Mucosa of descending colon (tissue), 3 donors: ENCODE measurements around the gene KRT33A. TPM values are rescaled to one million over a fixed set of nuclear protein-coding genes. Genes with fewer than 3 reads are reported as not detected.
"Not testable (repeated sequence)": the region's sequence is repeated elsewhere in the genome, so short reads cannot be mapped to it uniquely, and the experiment has no call there.

ENCODE experiments used
- ATAC-seq: fragments of 200-7000 bp; cut with Tn5 transposase; one replicate; pipeline ENCODE4 v1.9.1; 2020; ENCODE audit warnings: mild to moderate bottlenecking, moderate library complexity
- DNase-seq, 3 donors: peaks; one replicate each; pipeline ENCODE4 v3.0.0-alpha.2; 2020
- H3K36me3 ChIP-seq: fragments of 200-600 bp; one replicate; pipeline ENCODE4 v1.8.0; 2021; ENCODE audit warnings: low read depth, mild to moderate bottlenecking
- H3K4me1 ChIP-seq: fragments of 200-600 bp; one replicate; pipeline ENCODE4 v1.8.0; 2021; ENCODE audit warnings: low read depth, mild to moderate bottlenecking
- H3K4me3 ChIP-seq: fragments of 200-600 bp; one replicate; pipeline ENCODE4 v1.8.0; 2021; ENCODE audit warnings: mild to moderate bottlenecking
- H3K9me3 ChIP-seq: fragments of 200-600 bp; one replicate; pipeline ENCODE4 v1.8.0; 2021; ENCODE audit warnings: mild to moderate bottlenecking
- intact Hi-C, 2 donors: fragments of 100-400 bp; cut with DNase I in 1 of 2; cut with micrococcal nuclease in 1 of 2; formaldehyde crosslinking; loops; one replicate each; pipeline versions ENCODE4 v1.11.0 to v1.11.1; 2022; cut with DNase I, micrococcal nuclease
- long read RNA-seq, 2 donors: library from polyadenylated mRNA; unstranded; transcript quantifications; one replicate each; pipeline ENCODE4 v2.0.0, GENCODE V29; 2019 to 2021
- total RNA-seq, 3 donors: library from RNA; stranded (reverse); fragmentation: NEBNext Ultra II Directional in 2 of 3; extraction: Animal tissue kit (Norgen Biotek cat#: 25700) in 2 of 3; gene quantifications; one replicate each; pipeline versions ENCODE4 v1.2.1 to v1.2.4, GENCODE V29; 2021 to 2023
- TF ChIP-seq, protein P1 (sequence below): fragments of 200-600 bp; IDR thresholded peaks from one replicate; pipeline ENCODE4 v1.8.0; 2022; ENCODE audit warnings: antibody characterized with exemption, mild to moderate bottlenecking
- donor health status: DM: no; HTN: no; CAD: no; lungs with moderate emphysema.
- donor health status: DM: no; HTN: no; CAD: no.
- donor health status: DM: no; HTN: yes; CAD: no.

The KRT33A gene
- not detected for total RNA-seq
- long read RNA-seq, donor 1: 0 reads
- long read RNA-seq, donor 2: 0 reads

DNA sequence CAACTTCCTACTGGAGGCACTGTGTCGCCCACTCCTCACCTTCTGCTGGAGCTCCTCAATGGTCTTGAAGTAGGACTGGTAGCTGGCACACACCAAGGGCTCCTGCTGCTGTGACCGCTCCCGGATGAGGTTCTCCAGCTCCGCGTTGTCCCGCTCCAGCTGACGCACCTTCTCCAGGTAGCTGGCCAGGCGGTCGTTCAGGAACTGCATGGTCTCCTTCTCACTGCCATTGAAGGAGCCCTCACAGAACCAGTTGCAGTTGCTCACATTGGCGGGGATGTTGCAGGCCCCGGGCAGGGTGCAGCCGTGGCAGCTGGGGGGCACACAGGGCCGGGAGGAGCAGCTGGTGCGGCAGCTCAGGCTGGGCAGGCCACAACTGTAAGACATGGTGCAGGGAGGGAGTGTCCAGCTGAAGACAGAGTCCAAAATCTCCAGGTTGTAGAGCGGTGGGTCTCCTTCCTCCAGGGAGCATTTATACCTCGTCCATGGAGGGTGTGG, at the start of gene KRT33A:
Gene KRT33A, minus strand, starts transcription at position 448 of the 498 bp plus-strand sequence. Its CDS starts 61 bp downstream, at position 387.
- DNase-seq, H3K4me3 ChIP-seq, ATAC-seq, intact Hi-C loops, H3K9me3 ChIP-seq, H3K4me1 ChIP-seq, H3K36me3 ChIP-seq: not testable (repeated sequence)

DNA sequence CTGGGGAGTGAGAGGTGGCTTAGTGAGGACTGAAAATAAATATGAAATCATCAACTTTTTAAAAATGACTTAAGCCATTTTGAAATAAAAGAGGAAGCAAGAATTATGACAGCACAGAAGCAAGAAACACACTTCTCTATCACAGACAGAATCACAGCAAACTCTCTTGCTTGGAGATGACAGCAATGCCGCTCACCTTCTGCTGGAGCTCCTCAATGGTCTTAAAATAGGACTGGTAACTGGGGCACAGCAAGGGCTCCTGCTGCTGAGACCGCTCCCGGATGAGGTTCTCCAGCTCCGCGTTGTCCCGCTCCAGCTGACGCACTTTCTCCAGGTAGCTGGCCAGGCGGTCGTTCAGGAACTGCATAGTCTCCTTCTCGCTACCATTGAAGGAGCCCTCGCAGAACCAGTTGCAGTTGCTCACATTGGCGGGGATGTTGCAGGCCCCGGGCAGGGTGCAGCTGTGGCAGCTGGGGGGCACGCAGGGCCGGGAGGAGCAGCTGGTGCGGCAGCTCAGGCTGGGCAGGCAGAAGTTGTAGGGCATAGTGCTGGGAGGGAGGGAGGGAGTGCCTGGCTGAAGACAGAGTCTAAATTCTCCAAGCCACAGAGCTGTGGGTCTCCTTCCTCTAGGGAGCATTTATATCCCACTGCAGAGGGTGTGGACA, 46.5 kb upstream of the KRT33A start, which contains the start of gene KRT31:
Gene KRT31, minus strand, starts transcription at position 613 of the 665 bp plus-strand sequence. Its CDS starts 69 bp downstream, at position 544.
- no peak for ATAC-seq
- no peak within 1 kb of the TSS for H3K4me3 ChIP-seq
- no peaks in the 10 kb centered on the region for H3K9me3 ChIP-seq
- no peaks in the 10 kb centered on the region for H3K4me1 ChIP-seq
- TF ChIP-seq, protein P1, sequence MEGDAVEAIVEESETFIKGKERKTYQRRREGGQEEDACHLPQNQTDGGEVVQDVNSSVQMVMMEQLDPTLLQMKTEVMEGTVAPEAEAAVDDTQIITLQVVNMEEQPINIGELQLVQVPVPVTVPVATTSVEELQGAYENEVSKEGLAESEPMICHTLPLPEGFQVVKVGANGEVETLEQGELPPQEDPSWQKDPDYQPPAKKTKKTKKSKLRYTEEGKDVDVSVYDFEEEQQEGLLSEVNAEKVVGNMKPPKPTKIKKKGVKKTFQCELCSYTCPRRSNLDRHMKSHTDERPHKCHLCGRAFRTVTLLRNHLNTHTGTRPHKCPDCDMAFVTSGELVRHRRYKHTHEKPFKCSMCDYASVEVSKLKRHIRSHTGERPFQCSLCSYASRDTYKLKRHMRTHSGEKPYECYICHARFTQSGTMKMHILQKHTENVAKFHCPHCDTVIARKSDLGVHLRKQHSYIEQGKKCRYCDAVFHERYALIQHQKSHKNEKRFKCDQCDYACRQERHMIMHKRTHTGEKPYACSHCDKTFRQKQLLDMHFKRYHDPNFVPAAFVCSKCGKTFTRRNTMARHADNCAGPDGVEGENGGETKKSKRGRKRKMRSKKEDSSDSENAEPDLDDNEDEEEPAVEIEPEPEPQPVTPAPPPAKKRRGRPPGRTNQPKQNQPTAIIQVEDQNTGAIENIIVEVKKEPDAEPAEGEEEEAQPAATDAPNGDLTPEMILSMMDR: no peak
- no peak for DNase-seq
- intact Hi-C loops: no loop called here
- no peaks in the 10 kb centered on the region for H3K36me3 ChIP-seq

DNA sequence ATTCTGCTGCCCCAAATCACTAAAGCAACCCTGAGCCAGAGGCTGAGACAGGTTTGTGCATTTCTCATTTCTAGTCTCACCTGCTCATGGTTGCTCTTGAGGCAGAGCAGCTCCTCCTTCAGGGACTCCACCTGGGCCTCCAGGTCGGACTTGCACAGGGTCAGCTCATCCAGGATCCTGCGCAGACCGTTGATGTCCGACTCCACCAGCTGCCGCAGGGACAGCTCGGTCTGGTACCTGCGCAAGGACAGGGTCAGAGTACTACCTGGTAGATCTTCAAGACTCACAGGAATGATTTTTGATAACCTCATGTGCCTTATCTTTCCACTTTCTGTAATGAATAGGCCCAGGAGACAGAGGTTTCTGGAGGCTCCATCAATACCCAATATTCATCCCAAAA, 45.7 kb upstream of the KRT33A start:
- H3K4me1 ChIP-seq: no peaks in the 10 kb centered on the region
- H3K36me3 ChIP-seq: no peaks in the 10 kb centered on the region
- no peak for DNase-seq
- no peak for ATAC-seq
- no peaks in the 10 kb centered on the region for H3K9me3 ChIP-seq
- H3K4me3 ChIP-seq: no peak overlapping the region
- TF ChIP-seq, protein P1: no peak
- intact Hi-C loops: no loop called here

DNA sequence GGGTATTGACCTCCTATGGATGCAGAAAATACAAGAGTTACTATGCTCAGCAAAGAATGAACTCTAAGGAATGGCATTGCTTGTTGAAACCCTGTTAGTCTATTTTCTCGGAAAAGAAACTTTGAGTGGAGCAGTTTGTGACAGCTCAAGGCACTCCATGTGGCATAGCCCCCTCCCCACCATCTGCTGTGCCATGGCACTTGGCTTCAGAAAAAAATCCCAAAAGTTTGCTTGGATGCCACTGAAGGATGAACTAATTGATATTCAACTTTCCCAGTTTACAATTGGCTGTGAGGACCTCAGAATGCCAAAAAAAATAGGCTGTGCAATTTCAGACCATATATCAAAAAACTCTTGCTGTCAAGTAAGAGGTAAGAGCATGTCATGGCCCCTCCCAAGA, 45.0 kb upstream of the KRT33A start:
- DNase-seq (no peak), ATAC-seq (no peak)
- TF ChIP-seq, protein P1: no peak
- Histone ChIP-seq H3K36me3 (no peaks in the 10 kb centered on the region), H3K9me3 (no peaks in the 10 kb centered on the region), H3K4me1 (no peaks in the 10 kb centered on the region), H3K4me3 (no peak overlapping the region)
- intact Hi-C loops: no loop called here

DNA sequence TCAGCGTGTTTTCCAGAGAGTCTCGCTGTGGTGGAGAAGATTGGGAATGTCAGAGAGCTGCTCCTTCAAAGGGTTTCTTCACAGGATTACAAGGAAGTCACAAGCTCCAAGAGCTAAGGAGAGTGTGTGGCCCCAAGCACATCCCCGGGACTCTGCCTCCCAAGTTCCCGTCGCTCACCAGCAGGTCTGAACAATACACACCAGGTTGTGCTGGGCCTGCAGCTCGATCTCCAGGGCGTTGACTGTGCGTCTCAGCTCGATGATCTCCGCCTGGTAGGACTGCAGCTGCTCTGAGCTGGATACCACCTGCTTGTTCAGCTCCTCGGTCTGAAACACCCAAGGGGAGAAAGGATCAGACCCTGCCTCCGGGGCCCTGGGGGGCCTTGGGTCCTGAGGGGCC, 44.4 kb upstream of the KRT33A start:
- intact Hi-C loops, H3K4me3 ChIP-seq, H3K36me3 ChIP-seq, DNase-seq, H3K9me3 ChIP-seq, H3K4me1 ChIP-seq, ATAC-seq: not testable (repeated sequence)

DNA sequence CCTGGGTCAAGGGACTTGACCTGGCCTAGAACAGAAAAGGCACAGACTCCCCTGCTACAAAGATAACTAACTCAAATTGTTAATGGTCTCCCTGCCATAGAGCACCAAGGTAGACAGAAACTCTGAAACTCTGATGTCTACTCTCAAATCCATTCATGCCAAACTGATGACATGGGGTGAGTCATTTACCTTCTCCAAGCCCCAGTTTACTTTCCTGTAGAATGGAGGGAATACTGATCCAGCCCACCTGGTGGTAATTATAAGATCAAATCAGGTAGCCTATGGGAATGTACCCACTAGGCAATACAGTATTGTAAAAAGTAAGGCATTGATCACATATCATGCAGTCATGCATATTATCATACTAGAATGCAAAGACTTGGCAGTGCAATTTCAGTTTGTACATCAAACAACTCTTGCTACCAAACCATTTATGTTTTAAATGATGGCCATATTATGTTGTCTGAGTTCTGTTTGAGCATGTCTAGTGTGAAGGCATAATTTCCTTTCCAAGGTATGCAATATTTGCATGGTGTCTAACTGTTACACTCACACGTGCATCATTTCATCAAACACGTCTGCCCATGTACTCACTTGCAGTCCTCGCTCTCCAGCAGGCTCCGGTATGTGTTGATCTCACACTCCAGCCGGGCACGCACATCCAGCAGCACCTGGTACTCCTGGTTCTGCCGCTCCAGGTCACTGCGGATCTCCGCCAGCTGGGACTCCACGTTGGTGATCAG, 43.8 kb upstream of the KRT33A start:
- no peaks in the 10 kb centered on the region for H3K4me1 ChIP-seq
- TF ChIP-seq, protein P1: no peak
- intact Hi-C loops: no loop called here
- no peak overlapping the region for H3K4me3 ChIP-seq
- H3K9me3 ChIP-seq: no peaks in the 10 kb centered on the region
- ATAC-seq (no peak), DNase-seq (no peak)
- no peaks in the 10 kb centered on the region for H3K36me3 ChIP-seq
